D721Med (cell line): ENCODE measurements around the gene MRPL49.
"Not testable (repeated sequence)": the region's sequence is repeated elsewhere in the genome, so short reads cannot be mapped to it uniquely, and the experiment has no call there.

Experiments used
- DNase-seq: peaks from one replicate; pipeline ENCODE4 v3.0.0; 2011; ENCODE audit warnings: low spot score; ENCODE audit not compliant: insufficient read length
- FAIRE-seq: peaks from 2 replicates; lab custom pipeline; 2011; peaks lifted over from hg19 to GRCh38; lab: Jason Lieb, UNC
- TF ChIP-seq, protein P1 (sequence below): IDR thresholded peaks from 2 replicates; pipeline ENCODE4 v1.5.1; 2012; ENCODE audit warnings: mild to moderate bottlenecking, control low read depth; ENCODE audit not compliant: insufficient read depth; ENCODE audit errors: missing control alignments

MRPL49 gene

DNA sequence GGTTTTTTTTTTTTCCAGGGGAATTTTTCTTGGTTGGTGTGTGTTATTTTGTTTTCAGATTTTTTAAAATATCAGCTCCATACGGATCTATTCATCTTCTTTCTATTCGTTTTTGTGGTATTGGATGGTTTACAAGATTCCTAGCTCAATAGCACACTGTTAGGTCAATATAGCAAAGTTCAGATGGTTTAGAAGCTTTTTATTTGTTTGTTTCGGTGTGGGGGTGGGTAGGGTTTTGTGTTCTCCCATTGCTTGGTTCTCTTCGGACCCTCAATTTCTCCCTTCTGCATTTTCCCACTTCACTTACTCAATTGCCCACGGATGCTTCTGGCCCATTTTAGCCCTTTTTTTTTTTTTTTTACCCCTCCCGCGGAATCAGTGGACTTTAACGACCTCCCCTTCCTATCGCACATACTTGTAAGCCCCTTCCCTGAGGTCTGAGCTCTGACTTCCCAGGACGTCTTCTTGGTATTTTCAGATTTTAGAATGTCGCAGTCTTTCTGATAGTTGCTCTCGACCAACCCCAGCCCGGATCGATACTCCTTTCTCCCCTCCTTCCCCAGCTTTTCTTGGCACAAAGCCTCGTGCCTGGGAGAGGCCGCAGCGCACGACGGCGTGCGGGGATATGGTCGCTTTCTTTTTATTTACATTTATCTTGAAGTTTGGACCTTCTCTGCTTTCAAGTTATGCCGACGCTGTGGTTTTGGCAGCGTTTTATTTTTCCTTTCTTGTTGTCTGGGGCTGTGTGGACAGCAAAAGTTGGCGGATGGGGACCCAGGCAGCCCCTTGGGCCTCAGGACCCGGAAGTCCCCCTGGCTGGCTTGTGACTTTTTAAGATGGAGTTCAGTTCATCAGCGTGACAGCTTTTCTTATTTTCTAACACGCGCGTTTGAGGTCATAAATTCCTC lies 43.5 kb downstream of the MRPL49 start:
- FAIRE-seq, result no peak
- TF ChIP-seq, protein P1, sequence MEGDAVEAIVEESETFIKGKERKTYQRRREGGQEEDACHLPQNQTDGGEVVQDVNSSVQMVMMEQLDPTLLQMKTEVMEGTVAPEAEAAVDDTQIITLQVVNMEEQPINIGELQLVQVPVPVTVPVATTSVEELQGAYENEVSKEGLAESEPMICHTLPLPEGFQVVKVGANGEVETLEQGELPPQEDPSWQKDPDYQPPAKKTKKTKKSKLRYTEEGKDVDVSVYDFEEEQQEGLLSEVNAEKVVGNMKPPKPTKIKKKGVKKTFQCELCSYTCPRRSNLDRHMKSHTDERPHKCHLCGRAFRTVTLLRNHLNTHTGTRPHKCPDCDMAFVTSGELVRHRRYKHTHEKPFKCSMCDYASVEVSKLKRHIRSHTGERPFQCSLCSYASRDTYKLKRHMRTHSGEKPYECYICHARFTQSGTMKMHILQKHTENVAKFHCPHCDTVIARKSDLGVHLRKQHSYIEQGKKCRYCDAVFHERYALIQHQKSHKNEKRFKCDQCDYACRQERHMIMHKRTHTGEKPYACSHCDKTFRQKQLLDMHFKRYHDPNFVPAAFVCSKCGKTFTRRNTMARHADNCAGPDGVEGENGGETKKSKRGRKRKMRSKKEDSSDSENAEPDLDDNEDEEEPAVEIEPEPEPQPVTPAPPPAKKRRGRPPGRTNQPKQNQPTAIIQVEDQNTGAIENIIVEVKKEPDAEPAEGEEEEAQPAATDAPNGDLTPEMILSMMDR, result no peak
- DNase-seq, result no peak

GRCh38 chr11:65166893-65167292 lies 44.8 kb downstream of the MRPL49 start:
- TF ChIP-seq, protein P1, result no peak
- no peak for DNase-seq
- no peak for FAIRE-seq

DNA sequence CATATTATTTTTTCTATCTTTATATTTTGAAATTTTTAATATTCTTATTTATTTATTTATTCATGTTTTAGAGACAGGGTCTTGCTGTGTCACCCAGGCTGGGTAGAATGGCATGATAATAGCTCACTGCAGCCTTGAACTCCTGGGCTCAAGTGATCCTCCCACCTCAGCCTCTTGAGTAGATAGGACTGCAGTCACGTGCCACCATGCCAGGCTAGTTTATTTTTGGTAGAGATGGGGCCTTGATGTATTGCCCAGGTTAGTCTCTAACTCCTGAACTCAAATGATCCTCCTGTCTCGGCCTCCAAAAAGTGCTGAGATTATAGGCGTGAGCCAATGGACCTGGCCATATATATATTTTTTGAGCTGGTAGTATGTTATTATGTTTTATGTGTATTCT lies 45.5 kb downstream of the MRPL49 start:
- DNase-seq (no peak), FAIRE-seq (no peak)
- TF ChIP-seq, protein P1, result no peak

GRCh38 chr11:65169164-65169641 lies 47.1 kb downstream of the MRPL49 start:
- TF ChIP-seq, protein P1, result no peak
- DNase-seq, result no peak
- FAIRE-seq, result no peak

GRCh38 chr11:65170058-65170534 lies 48.0 kb downstream of the MRPL49 start, which contains the start of gene SPDYC:
TSS of gene SPDYC (plus strand) at chr11:65170233. CDS start at chr11:65171358, 1,125 bp downstream.
- no peak for DNase-seq
- TF ChIP-seq, protein P1, result no peak
- no peak for FAIRE-seq

GRCh38 chr11:65172600-65172999 lies 50.5 kb downstream of the MRPL49 start:
- no peak for DNase-seq
- no peak for FAIRE-seq
- TF ChIP-seq, protein P1, result no peak

DNA sequence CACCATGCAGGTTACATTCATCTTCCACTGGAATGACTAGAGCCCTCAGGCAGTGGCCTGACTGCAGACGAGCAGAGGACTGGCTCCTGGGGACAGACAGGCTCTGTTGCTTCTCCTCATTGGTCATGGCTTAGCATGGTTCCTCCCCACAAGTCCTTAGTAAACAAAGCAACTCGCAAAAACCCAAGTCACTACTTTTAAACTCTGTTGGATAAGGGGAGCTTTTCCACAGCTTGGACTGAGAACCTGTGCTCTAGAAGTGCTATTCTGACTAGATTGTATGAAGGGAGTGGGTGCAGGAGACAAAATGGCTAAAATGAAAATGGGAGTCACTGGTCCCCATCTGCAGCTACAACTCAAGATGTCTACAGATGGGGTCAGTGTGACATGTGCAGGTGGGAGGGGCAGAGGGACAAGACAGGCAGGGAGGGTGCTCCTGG lies 52.5 kb downstream of the MRPL49 start:
- not testable (repeated sequence) for FAIRE-seq, DNase-seq
